Keratinocyte (primary cell): ENCODE results near the gene GRM4. TPM values are rescaled to one million over a fixed set of nuclear protein-coding genes. Genes with fewer than 3 reads are reported as not detected.

Source experiments
- DNase-seq: peaks from one replicate; pipeline ENCODE4 v3.0.0-alpha.2; 2011; ENCODE audit warnings: low read depth, missing footprints, low spot score
- FAIRE-seq: peaks from 2 replicates; lab custom pipeline; 2011; peaks lifted over from hg19 to GRCh38; lab: Jason Lieb, UNC
- H2AFZ ChIP-seq: 2 replicates; pipeline ENCODE4 v1.6.0; 2012; ENCODE audit warnings: low read length, control low read depth, inconsistent platforms; ENCODE audit not compliant: control insufficient read depth
- H3K27ac ChIP-seq: 2 replicates; pipeline ENCODE4 v1.5.1; 2011; ENCODE audit warnings: low read length; ENCODE audit not compliant: control insufficient read depth, insufficient read depth
- H3K27me3 ChIP-seq: 3 replicates; pipeline ENCODE4 v1.6.0; 2011; ENCODE audit warnings: low read length; ENCODE audit not compliant: control insufficient read depth, insufficient read depth; ENCODE audit errors: extremely low read depth
- H3K36me3 ChIP-seq, 2 experiments: 2 replicates in 1 of 2; 3 replicates in 1 of 2; pipeline ENCODE4 v1.5.1; 2011; ENCODE audit warnings: low read length in 2 of 2, mild to moderate bottlenecking in 1 of 2; ENCODE audit not compliant: control insufficient read depth in 2 of 2, insufficient read depth in 2 of 2; ENCODE audit errors: extremely low read depth in 1 of 2
- H3K4me1 ChIP-seq: 3 replicates; pipeline ENCODE4 v1.5.1; 2011; ENCODE audit warnings: low read length; ENCODE audit not compliant: control insufficient read depth, insufficient read depth; ENCODE audit errors: extremely low read depth
- H3K4me2 ChIP-seq: 3 replicates; pipeline ENCODE4 v1.6.0; 2011; ENCODE audit warnings: low read depth, low read length; ENCODE audit not compliant: control insufficient read depth, insufficient read depth; ENCODE audit errors: extremely low read depth
- H3K4me3 ChIP-seq, 3 experiments: fragments of 200-600 bp in 1 of 3; sonication (generic) in 1 of 3; 2 replicates in 2 of 3; 3 replicates in 1 of 3; pipeline ENCODE4 v1.5.1; 2011 to 2016; ENCODE audit warnings: low read length in 3 of 3, mild to moderate bottlenecking in 3 of 3, control low read depth in 2 of 3, inconsistent platforms in 1 of 3, low read depth in 1 of 3, mixed read lengths in 1 of 3, mixed run types in 1 of 3, moderate library complexity in 1 of 3; ENCODE audit not compliant: control insufficient read depth in 2 of 3, insufficient read depth in 2 of 3; ENCODE audit errors: extremely low read depth in 1 of 3
- H3K79me2 ChIP-seq: 2 replicates; pipeline ENCODE4 v1.6.0; 2012; ENCODE audit warnings: low read length; ENCODE audit not compliant: control insufficient read depth, insufficient read depth
- H3K9ac ChIP-seq: 3 replicates; pipeline ENCODE4 v1.6.0; 2011; ENCODE audit warnings: low read length; ENCODE audit not compliant: control insufficient read depth, insufficient read depth; ENCODE audit errors: extremely low read depth
- H3K9me1 ChIP-seq: 3 replicates; pipeline ENCODE4 v1.6.0; 2011; ENCODE audit warnings: low read length; ENCODE audit not compliant: control insufficient read depth, insufficient read depth; ENCODE audit errors: extremely low read depth
- H3K9me3 ChIP-seq: 2 replicates; pipeline ENCODE4 v1.5.1; 2012; ENCODE audit warnings: low read depth, low read length; ENCODE audit not compliant: control insufficient read depth
- H4K20me1 ChIP-seq: 3 replicates; pipeline ENCODE4 v1.6.0; 2011; ENCODE audit warnings: low read length; ENCODE audit not compliant: control insufficient read depth, insufficient read depth; ENCODE audit errors: extremely low read depth
- CTCF ChIP-seq, 3 experiments: IDR thresholded peaks in 1 of 3; conservative IDR thresholded peaks in 1 of 3; optimal IDR thresholded peaks in 1 of 3; 2 replicates in 2 of 3; 3 replicates in 1 of 3; pipeline versions ENCODE3 to v1.5.1; 2011; ENCODE audit warnings: low read length in 3 of 3, mild to moderate bottlenecking in 3 of 3, moderate library complexity in 2 of 3, control low read depth in 1 of 3, inconsistent platforms in 1 of 3; ENCODE audit not compliant: insufficient read depth in 2 of 3; ENCODE audit errors: extremely low read depth in 1 of 3
- EZH2 ChIP-seq: IDR thresholded peaks from one replicate; pipeline ENCODE4 v1.6.1; 2012; ENCODE audit warnings: inconsistent platforms, mild to moderate bottlenecking, low read length, moderate library complexity
- dilution Hi-C: fragments of 300-500 bp; cut with MboI; formaldehyde crosslinking; loops from one replicate; pipeline ENCODE4 v1.7.0; 2020; ENCODE audit warnings: low sequenced_read_pairs; ENCODE audit not compliant: extremely low pct_ligation_motif_present
- polyA plus RNA-seq, 5 experiments: library from polyadenylated mRNA; depleted of rRNA in 3 of 5; stranded (reverse) in 3 of 5; stranded (forward) in 1 of 5; unstranded in 1 of 5; fragments of >200 nt; gene quantifications; 1 replicate in 1 of 5; 2 replicates in 3 of 5; 3 replicates in 1 of 5; pipeline versions ENCODE4 v1.2.1 to v1.2.3, GENCODE V29; 2011 to 2012; ENCODE audit warnings: missing spikeins in 2 of 5, low read depth in 1 of 5, low replicate concordance in 1 of 5

Gene GRM4
- polyA plus RNA-seq, 1 donor (not counting 4 experiments of a cell fraction or from before 2014, with no cell fraction given): not detected

DNA sequence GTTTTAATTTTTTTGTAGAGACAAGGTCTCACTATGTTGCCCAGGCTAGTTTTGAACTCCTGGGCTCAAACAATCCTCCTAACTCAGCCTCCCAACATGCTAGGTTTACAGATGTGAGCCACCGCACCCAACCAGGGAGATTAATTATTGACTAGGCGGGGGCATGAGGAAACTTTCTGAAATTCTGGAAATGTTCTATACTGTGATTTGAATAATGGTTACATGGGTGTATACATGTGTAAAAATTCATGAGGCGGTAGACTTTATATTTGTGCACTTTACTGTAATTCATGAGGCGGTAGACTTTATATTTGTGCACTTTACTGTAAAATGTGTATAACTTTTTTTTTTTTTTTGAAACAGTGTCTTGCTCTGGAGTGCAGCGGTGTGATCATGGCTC, 147.2 kb downstream of the GRM4 start:
- DNase-seq: no peak
- H3K9ac ChIP-seq: no peak overlapping the region
- no peaks in the 10 kb centered on the region for H3K79me2 ChIP-seq
- no peak overlapping the region for H3K4me2 ChIP-seq
- H3K9me1 ChIP-seq: no peaks in the 10 kb centered on the region
- H3K4me3 ChIP-seq: no peak overlapping the region
- H3K9me3 ChIP-seq: no peaks in the 10 kb centered on the region
- FAIRE-seq: no peak
- no peak for TF ChIP-seq EZH2
- no peak for TF ChIP-seq CTCF (optimal IDR thresholded peaks at IDR 0.05 in 1 of 3, IDR thresholded peaks at IDR 0.05 in 1 of 3, conservative IDR thresholded peaks at IDR 0.05 in 1 of 3; ENCODE audit: extremely low read depth in 1 of 3, insufficient read depth in 2 of 3, low read length in 3 of 3)
- H2AFZ ChIP-seq: no peak overlapping the region
- no peaks in the 10 kb centered on the region for H3K4me1 ChIP-seq
- no peak overlapping the region for H3K27ac ChIP-seq
- dilution Hi-C loops: no loop called here
- H4K20me1 ChIP-seq: no peaks in the 10 kb centered on the region
- H3K36me3 ChIP-seq: no peaks in the 10 kb centered on the region
- H3K27me3 ChIP-seq: no peaks in the 10 kb centered on the region

DNA sequence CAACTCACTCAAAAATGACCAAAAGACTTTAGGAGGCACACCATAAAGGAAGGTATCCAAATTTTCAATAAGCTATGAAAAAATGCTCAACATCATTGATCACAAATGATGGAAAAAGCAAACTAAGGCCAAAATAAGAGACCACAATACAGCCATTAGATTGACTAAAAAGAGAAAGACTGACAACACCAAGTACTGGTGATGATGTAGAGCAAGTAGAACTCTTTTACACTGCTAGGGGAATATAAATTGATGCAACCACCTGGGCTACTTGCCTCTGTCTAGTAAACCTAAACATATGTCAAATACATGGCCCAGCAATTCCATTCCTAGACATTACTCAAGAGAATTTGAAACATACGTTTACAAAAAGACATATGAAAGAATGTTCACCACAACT, 148.6 kb downstream of the GRM4 start:
- no peak overlapping the region for H2AFZ ChIP-seq
- no peaks in the 10 kb centered on the region for H3K36me3 ChIP-seq
- H3K79me2 ChIP-seq: no peaks in the 10 kb centered on the region
- no peaks in the 10 kb centered on the region for H3K27me3 ChIP-seq
- no peak overlapping the region for H3K27ac ChIP-seq
- H4K20me1 ChIP-seq: no peaks in the 10 kb centered on the region
- H3K9me1 ChIP-seq: no peaks in the 10 kb centered on the region
- FAIRE-seq: no peak
- TF ChIP-seq CTCF (optimal IDR thresholded peaks at IDR 0.05 in 1 of 3, IDR thresholded peaks at IDR 0.05 in 1 of 3, conservative IDR thresholded peaks at IDR 0.05 in 1 of 3; ENCODE audit: extremely low read depth in 1 of 3, insufficient read depth in 2 of 3, low read length in 3 of 3) (no peak), EZH2 (no peak)
- DNase-seq: no peak
- dilution Hi-C loops: no loop called here
- H3K4me2 ChIP-seq: no peak overlapping the region
- H3K9me3 ChIP-seq: no peaks in the 10 kb centered on the region
- H3K9ac ChIP-seq: no peak overlapping the region
- no peak overlapping the region for H3K4me3 ChIP-seq
- no peaks in the 10 kb centered on the region for H3K4me1 ChIP-seq
